Putamen (tissue), 1 donor: ENCODE measurements around the gene RNLS.
"Not testable (repeated sequence)": the region's sequence is repeated elsewhere in the genome, so short reads cannot be mapped to it uniquely, and the experiment has no call there.

Experiments used
- DNase-seq: peaks from one replicate; pipeline ENCODE4 v3.0.0-alpha.2; 2016; ENCODE audit warnings: low spot score

RNLS gene

GRCh38 chr10:88293073-88293472 lies 290.0 kb downstream of the RNLS start:
- DNase-seq = no peak

- no peak for DNase-seq
Measured at GRCh38 chr10:88292185-88292514, 291.0 kb downstream of the RNLS start.

GRCh38 chr10:88291289-88292184 lies 291.6 kb downstream of the RNLS start:
- DNase-seq = no peak

GRCh38 chr10:88289342-88289741 lies 293.8 kb downstream of the RNLS start:
- DNase-seq = no peak

GRCh38 chr10:88288320-88289059 lies 294.6 kb downstream of the RNLS start:
- DNase-seq = no peak

GRCh38 chr10:88286030-88286429 lies 297.1 kb downstream of the RNLS start:
- no peak for DNase-seq

GRCh38 chr10:88281592-88282347 lies 301.3 kb downstream of the RNLS start:
- no peak for DNase-seq

GRCh38 chr10:88280518-88280917 lies 302.6 kb downstream of the RNLS start:
- no peak for DNase-seq

- DNase-seq = no peak
Measured at GRCh38 chr10:88278912-88279311, 304.2 kb downstream of the RNLS start.

GRCh38 chr10:88276945-88277344 lies 306.2 kb downstream of the RNLS start:
- not testable (repeated sequence) for DNase-seq

- no peak for DNase-seq
Measured at GRCh38 chr10:88274286-88274685, 308.8 kb downstream of the RNLS start.

GRCh38 chr10:88273567-88273966 lies 309.6 kb downstream of the RNLS start:
- no peak for DNase-seq

- DNase-seq = no peak
Measured at GRCh38 chr10:88271761-88272543, 311.2 kb downstream of the RNLS start.

GRCh38 chr10:88270871-88271713 lies 312.0 kb downstream of the RNLS start:
- DNase-seq = no peak

GRCh38 chr10:88270061-88270808 lies 312.9 kb downstream of the RNLS start:
- DNase-seq = no peak

- no peak for DNase-seq
Measured at GRCh38 chr10:88262591-88263234, 320.4 kb downstream of the RNLS start.

GRCh38 chr10:88261152-88261551 lies 322.0 kb downstream of the RNLS start:
- DNase-seq = no peak

GRCh38 chr10:88260329-88261051 lies 322.6 kb downstream of the RNLS start:
- no peak for DNase-seq

- no peak for DNase-seq
Measured at GRCh38 chr10:88259381-88259780, 323.7 kb downstream of the RNLS start.
